ENCODE results near the gene ZNF195.

DNA sequence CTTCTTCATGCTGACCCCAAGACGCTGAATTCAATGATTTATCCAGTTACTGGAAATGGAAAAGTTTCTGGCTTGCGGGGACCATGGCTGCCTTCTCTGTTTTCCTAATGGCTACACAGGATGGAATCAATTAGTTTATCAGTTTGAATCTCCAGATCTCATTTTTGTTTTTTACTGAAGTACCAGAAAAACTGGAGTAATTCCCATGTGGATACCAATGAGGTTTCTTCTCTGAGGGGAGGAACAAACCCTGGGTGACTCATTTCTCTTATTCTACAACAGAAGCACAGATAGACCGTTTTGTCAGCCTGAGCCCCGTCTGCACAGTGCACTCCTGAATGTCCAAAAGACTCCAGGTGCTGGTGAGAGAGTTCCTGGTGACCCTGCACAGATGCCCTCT lies 3.4 kb downstream of the ZNF195 start:
- TF ChIP-seq, protein P1, sequence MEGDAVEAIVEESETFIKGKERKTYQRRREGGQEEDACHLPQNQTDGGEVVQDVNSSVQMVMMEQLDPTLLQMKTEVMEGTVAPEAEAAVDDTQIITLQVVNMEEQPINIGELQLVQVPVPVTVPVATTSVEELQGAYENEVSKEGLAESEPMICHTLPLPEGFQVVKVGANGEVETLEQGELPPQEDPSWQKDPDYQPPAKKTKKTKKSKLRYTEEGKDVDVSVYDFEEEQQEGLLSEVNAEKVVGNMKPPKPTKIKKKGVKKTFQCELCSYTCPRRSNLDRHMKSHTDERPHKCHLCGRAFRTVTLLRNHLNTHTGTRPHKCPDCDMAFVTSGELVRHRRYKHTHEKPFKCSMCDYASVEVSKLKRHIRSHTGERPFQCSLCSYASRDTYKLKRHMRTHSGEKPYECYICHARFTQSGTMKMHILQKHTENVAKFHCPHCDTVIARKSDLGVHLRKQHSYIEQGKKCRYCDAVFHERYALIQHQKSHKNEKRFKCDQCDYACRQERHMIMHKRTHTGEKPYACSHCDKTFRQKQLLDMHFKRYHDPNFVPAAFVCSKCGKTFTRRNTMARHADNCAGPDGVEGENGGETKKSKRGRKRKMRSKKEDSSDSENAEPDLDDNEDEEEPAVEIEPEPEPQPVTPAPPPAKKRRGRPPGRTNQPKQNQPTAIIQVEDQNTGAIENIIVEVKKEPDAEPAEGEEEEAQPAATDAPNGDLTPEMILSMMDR (IDR thresholded peaks at IDR 0.05; ENCODE audit: low read depth, low read length) = no peak
- TF ChIP-seq POLR2A (IDR thresholded peaks at IDR 0.05; ENCODE audit: extremely low read depth, insufficient read length) = no peak
- TF ChIP-seq, protein P2, sequence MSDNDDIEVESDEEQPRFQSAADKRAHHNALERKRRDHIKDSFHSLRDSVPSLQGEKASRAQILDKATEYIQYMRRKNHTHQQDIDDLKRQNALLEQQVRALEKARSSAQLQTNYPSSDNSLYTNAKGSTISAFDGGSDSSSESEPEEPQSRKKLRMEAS (IDR thresholded peaks at IDR 0.05; ENCODE audit: low read depth, low read length) = no peak
